ENCODE results near the gene TTC8.

DNA sequence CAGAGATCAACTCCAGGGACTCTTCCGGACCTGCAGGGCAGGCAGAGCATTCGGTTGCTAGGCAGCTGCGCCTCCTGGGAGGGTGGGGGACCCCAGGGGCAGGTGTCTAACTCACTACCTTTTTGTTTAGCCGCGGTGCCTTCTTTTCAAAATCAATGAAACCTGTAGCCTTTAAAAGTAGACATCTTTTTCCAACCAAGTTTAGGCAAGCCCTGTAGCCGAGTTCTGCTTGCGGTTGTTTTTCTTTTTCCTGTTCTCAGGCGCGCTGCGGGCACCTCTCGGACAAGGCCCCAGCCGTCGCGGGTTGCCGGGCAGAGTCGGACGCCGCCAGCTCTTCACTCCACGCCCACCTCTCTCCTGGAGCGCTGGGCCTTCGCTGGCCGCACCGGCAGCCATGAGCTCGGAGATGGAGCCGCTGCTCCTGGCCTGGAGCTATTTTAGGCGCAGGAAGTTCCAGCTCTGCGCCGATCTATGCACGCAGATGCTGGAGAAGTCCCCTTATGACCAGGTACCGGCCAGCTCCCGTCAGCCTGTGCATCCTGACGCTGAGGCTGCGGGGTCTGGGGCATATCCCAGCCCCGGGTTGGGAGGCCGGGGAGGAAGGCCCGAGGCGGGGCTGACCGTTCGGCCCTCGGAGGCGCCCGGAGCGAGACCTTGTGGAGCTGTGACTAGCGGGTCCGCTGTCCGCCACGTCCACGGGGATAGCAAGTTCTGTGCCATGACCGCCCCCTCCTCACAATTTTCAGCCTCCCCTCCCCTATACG is at the start of gene TTC8:
- TF ChIP-seq, protein P1, sequence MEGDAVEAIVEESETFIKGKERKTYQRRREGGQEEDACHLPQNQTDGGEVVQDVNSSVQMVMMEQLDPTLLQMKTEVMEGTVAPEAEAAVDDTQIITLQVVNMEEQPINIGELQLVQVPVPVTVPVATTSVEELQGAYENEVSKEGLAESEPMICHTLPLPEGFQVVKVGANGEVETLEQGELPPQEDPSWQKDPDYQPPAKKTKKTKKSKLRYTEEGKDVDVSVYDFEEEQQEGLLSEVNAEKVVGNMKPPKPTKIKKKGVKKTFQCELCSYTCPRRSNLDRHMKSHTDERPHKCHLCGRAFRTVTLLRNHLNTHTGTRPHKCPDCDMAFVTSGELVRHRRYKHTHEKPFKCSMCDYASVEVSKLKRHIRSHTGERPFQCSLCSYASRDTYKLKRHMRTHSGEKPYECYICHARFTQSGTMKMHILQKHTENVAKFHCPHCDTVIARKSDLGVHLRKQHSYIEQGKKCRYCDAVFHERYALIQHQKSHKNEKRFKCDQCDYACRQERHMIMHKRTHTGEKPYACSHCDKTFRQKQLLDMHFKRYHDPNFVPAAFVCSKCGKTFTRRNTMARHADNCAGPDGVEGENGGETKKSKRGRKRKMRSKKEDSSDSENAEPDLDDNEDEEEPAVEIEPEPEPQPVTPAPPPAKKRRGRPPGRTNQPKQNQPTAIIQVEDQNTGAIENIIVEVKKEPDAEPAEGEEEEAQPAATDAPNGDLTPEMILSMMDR (IDR thresholded peaks at IDR 0.05), result peak in 1 of 3 donors; percentile 11
- TF ChIP-seq POLR2A (IDR thresholded peaks at IDR 0.05) (peak; percentile 55), POLR2AphosphoS5 (IDR thresholded peaks at IDR 0.05) (peak; percentile 63 to 85 (median 64))
